ENCODE data around the gene UTF1. TPM values are rescaled to one million over a fixed set of nuclear protein-coding genes. Genes with fewer than 3 reads are reported as not detected.

The UTF1 gene
- polyA plus RNA-seq, 1 experiment, result not detected

DNA sequence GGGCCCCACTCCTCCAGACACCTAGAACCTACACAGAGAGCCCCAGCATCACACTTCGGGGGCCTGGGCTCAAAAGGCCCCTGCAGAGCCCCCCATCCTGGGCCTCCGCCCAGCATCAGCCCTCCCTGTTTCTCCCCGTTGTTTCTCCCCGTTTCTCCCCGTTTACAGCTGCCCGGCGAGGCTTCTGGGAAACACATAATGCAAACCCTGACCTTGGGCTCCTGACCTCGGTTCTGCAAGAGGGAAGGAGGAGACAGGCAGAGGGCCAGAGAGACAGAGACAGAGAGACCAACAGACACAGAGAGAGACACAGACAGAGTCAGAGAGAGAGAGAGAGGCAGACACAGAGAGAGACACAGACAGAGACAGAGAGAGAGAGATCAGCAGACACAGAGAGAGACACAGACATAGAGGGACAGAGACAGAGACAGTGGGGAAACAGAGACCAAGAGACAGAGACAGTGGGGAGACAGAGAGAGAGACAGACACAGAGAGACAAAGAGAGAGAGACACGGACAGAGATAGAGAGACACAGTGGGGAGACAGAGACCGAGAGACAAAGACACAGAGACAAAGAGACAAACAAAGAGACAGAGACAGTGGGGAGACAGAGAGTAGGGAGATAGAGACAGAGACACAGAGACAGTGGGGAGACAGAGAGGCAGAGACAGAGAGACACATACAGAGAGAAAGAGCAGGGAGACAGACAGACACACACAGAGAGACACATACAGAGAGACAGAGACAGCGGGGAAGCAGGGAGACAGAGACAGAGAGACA lies 20.1 kb downstream of the UTF1 start:
- ChIA-PET CTCF (no interaction called here), POLR2A (no interaction called here)
- TF ChIP-seq, protein P1, sequence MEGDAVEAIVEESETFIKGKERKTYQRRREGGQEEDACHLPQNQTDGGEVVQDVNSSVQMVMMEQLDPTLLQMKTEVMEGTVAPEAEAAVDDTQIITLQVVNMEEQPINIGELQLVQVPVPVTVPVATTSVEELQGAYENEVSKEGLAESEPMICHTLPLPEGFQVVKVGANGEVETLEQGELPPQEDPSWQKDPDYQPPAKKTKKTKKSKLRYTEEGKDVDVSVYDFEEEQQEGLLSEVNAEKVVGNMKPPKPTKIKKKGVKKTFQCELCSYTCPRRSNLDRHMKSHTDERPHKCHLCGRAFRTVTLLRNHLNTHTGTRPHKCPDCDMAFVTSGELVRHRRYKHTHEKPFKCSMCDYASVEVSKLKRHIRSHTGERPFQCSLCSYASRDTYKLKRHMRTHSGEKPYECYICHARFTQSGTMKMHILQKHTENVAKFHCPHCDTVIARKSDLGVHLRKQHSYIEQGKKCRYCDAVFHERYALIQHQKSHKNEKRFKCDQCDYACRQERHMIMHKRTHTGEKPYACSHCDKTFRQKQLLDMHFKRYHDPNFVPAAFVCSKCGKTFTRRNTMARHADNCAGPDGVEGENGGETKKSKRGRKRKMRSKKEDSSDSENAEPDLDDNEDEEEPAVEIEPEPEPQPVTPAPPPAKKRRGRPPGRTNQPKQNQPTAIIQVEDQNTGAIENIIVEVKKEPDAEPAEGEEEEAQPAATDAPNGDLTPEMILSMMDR (IDR thresholded peaks at IDR 0.05; ENCODE audit: insufficient read depth, low read depth, low read length), result no peak

DNA sequence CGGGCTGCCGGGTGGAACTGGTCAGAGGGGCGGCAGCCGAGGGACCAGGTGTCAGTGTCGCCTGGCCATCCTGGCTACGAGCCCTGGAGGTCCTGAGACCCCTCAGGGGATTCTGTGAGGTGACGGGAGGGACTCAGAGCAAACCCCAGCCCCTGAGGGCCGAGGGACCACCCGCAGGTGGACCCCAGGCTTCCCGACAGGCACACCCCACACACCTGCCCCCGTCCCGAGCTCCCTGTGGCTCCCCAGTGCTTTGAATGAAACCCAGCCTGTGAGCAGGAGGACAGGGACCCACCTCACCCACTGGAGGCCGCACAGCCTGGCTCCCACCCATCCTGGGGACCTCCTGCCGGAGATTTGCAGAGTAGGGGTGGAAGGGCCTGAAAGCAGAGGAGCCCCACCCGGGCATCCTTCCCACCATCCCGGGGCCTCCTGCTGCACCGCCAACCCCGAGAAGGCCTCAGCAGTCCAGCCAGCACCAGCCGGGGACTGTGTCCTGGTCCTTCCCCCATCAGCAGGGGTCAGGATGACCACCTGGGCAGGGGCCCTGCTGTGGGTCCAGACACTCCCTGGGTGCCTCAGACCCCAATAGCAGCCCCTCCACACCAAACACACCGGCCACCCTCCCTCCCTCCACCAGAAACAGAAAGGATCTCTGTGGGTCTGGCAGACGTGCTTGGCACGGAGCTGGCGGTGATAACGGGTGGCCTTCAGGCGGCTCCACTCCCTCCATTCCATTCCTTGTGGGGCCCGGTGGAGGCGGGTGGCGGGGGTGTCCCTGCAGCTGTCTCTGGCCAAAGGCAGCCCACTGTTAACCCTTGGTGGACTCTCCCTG lies 21.6 kb downstream of the UTF1 start:
- no peak for DNase-seq (ENCODE audit: low read depth)
- Histone ChIP-seq H3K36me3 (ENCODE audit: control insufficient read depth, insufficient read depth, low read length) (no peaks in the 10 kb centered on the region), H3K4me3 (ENCODE audit: low read depth, low read length) (no peak overlapping the region), H3K27me3 (ENCODE audit: control insufficient read depth, insufficient read depth, low read length) (peaks cover 9% of the 10 kb centered on the region)
- ChIA-PET POLR2A (no interaction called here), CTCF (no interaction called here)
- TF ChIP-seq, protein P1 (IDR thresholded peaks at IDR 0.05; ENCODE audit: insufficient read depth, low read depth, low read length), result no peak

More for the DNA sequence above, 20.1 kb downstream of the UTF1 start:
- H3K36me3 ChIP-seq (ENCODE audit: control insufficient read depth, insufficient read depth, low read length), result no peaks in the 10 kb centered on the region
- H3K4me3 ChIP-seq (ENCODE audit: low read depth, low read length), result no peak overlapping the region
- H3K27me3 ChIP-seq (ENCODE audit: control insufficient read depth, insufficient read depth, low read length), result peaks cover 9% of the 10 kb centered on the region
- DNase-seq (ENCODE audit: low read depth), result no peak

DNA sequence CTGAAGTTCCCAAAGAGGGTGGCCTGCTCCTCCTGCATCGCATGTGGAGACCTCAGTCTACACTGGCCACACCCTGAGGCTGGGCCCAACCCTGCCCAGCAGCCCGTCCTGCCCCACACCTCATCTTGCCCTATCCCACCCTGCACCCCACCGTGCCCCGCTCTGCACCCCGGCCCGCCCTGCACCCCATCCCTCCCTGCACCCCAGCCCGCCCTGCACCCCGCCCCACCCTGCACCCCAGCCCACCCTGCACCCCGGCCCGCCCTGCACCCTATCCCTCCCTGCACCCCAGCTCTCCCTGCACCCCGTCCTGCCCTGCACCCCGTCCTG lies 22.2 kb downstream of the UTF1 start:
- POLR2A ChIA-PET, result no interaction called here

DNA sequence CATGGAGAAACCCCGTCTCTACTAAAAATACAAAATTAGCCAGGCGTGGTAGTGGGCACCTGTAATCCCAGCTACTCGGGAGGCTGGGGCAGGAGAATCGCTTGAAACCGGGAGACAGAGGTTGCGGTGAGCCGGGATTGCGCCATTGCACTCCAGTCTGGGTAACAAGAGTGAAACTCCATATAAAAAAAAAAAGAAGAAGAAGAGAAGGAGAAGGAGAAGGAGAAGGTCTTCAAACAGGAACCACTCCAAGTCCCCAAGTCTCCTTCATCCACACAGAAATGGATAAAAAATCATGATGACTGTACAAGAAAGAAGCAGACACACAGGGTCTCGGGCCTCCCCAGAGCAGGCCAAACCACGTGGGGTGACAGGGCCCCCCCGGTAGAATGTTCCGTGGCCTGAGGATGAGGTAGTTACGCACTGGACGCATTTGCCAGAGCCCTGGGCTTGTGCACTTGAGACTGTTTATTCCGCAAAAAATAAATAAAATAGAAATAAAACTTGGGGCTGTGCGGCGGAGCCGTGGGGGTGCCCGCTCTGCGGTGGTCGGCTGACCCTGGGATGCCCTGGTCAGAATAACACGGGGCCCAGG lies 23.4 kb downstream of the UTF1 start:
- H3K27me3 ChIP-seq (ENCODE audit: control insufficient read depth, insufficient read depth, low read length), result peaks cover 7% of the 10 kb centered on the region
- no peak for DNase-seq (ENCODE audit: low read depth)
- CTCF ChIA-PET, result no interaction called here
- TF ChIP-seq, protein P1 (IDR thresholded peaks at IDR 0.05; ENCODE audit: insufficient read depth, low read depth, low read length), result no peak
- no peak overlapping the region for H3K4me3 ChIP-seq (ENCODE audit: low read depth, low read length)
- POLR2A ChIA-PET, result no interaction called here
- no peaks in the 10 kb centered on the region for H3K36me3 ChIP-seq (ENCODE audit: control insufficient read depth, insufficient read depth, low read length)

More for the DNA sequence above, 22.2 kb downstream of the UTF1 start:
- no peak for DNase-seq (ENCODE audit: low read depth)
- no peaks in the 10 kb centered on the region for H3K36me3 ChIP-seq (ENCODE audit: control insufficient read depth, insufficient read depth, low read length)
- CTCF ChIA-PET, result no interaction called here
- H3K4me3 ChIP-seq (ENCODE audit: low read depth, low read length), result no peak overlapping the region
- TF ChIP-seq, protein P1 (IDR thresholded peaks at IDR 0.05; ENCODE audit: insufficient read depth, low read depth, low read length), result no peak
- peaks cover 9% of the 10 kb centered on the region for H3K27me3 ChIP-seq (ENCODE audit: control insufficient read depth, insufficient read depth, low read length)

DNA sequence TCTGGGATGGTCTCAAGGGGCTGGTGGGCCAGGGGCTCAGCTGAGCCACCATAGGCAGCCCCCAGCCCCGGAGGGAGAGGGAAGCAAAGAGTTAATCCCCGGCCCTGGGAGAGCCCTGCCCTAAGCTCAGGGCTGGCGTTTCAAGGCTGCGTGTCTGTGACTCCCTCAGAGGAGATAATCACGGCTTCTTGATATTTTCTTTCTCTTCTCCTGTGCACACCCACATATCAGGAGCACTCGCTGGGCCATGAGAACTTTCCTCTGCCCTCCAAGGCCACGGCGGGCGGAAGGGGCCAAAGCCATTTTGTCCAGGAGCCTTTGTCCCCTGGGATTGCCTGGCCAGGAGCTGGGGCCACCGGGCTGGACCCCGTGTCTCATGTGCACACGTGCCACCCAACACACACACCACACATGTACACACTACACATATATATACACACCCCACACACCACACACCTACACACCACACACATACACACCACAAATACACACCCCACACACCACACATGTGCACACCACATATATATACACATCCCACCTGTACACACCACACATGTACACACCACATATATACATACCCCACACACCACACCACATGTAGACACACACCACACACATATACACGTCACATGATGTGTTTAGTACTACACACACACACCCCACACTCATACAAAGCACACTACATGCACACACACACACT lies 24.6 kb downstream of the UTF1 start:
- no peak for DNase-seq (ENCODE audit: low read depth)
- Histone ChIP-seq H3K27me3 (ENCODE audit: control insufficient read depth, insufficient read depth, low read length) (peaks cover 5% of the 10 kb centered on the region), H3K4me3 (ENCODE audit: low read depth, low read length) (no peak overlapping the region), H3K36me3 (ENCODE audit: control insufficient read depth, insufficient read depth, low read length) (no peaks in the 10 kb centered on the region)
- ChIA-PET CTCF (no interaction called here), POLR2A (no interaction called here)
- TF ChIP-seq, protein P1 (IDR thresholded peaks at IDR 0.05; ENCODE audit: insufficient read depth, low read depth, low read length), result no peak
